Activated CD8-positive, alpha-beta memory T cell treated with anti-CD3 and anti-CD28 coated beads for 48 hours (primary cell): ENCODE measurements around the gene KCNK3.
"Not testable (repeated sequence)": the region's sequence is repeated elsewhere in the genome, so short reads cannot be mapped to it uniquely, and the experiment has no call there.

ENCODE experiments used
- DNase-seq, 3 experiments: peaks; one replicate each; pipeline ENCODE4 v3.0.0-alpha.2; 2020; ENCODE audit warnings: low read depth in 2 of 3, low spot score in 2 of 3

Gene KCNK3

GRCh38 chr2:26665296-26665695 lies 27.2 kb upstream of the KCNK3 start:
- not testable (repeated sequence) for DNase-seq

GRCh38 chr2:26666671-26667070 lies 25.9 kb upstream of the KCNK3 start:
- DNase-seq = no peak

- no peak for DNase-seq
These were observed 24.5 kb upstream of the KCNK3 start for GRCh38 chr2:26668041-26668440.

- DNase-seq = no peak
These were observed 23.4 kb upstream of the KCNK3 start for GRCh38 chr2:26668856-26669750.

GRCh38 chr2:26670171-26670570 lies 22.4 kb upstream of the KCNK3 start:
- DNase-seq = no peak

GRCh38 chr2:26670931-26671460 lies 21.5 kb upstream of the KCNK3 start:
- DNase-seq = no peak

DNA sequence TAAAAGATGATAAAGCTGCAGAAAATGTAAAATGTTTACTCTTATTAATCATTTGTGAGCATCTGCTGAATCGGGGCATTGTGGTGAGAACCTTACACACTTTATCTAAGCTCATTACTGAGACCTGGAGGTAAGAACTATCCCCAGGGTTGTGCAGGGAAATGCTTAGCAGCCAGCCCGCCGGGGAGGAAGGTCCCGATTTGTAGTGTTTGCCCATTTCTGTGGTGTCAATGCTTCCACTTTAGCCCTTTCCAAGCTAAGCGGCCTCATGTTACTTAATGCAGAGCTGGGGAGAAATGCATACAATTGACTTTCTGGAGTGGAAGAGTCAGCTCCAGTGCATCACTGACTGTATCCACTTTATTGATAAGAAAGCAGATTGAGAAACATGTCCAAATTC lies 20.8 kb upstream of the KCNK3 start:
- DNase-seq = no peak

GRCh38 chr2:26672112-26672817 lies 20.3 kb upstream of the KCNK3 start:
- DNase-seq = no peak

DNA sequence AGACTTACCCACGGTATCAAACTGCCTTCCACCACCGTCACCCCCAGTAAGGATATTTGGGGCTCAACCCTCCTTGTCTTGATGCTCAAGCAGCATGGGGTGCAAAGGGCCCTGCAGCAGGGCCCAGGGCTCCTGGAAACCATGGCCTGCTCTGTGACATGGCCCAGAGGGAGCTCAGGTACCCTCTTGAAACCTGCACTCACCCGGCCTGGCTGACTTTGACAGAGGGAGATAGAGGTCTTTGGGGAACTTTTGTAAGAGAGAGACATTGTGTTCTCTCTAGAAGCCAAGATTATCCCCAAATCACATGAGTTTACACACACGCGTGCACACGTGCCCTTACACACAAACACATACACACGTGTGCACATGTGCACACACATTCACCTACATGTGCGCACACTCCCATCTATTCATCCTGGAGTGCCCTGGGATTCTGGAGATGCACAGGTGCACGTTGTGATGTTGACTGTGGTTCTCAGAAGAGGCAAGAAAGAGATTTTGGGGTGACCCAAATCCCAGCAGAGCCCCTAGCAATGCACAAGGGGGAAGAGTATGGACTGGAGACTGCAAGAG lies 19.6 kb upstream of the KCNK3 start:
- no peak for DNase-seq

DNA sequence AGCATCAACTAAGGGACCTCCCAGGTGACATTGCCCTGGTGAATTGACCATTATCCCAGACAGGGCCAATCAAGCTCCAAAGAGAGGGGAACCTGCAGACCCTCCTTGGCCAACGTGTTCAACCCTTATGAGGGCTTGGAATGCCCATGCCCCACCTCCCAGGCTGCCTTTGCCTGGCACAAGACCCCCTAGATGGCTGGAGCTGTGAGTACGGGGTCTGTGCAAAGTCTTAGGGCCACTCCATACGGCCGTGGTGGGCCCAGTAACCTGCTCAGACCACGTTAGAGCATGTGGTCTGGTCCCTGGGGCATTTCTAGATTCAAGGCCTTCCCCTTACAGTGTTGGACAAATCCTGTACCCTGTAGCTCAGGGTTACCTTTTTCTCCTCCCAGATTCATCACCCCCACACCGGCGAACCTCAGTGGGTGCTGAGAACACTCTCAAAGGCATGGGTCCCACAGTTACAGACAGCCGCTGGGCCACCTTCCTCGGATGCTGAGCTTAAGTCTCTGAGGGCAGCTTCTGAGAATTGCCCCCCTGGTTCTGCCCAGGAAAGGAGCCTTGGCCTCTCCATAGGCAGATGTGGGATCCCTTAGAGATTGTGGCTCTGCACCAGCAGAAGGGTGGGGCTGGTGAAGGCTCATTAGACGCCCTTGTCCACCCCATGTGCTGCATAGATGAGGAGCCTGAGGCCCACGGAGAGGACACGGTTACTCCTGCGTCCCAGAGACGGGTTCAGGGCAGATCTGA lies 18.3 kb upstream of the KCNK3 start:
- DNase-seq = no peak

GRCh38 chr2:26674771-26675170 lies 17.8 kb upstream of the KCNK3 start:
- no peak for DNase-seq

GRCh38 chr2:26675651-26676255 lies 16.8 kb upstream of the KCNK3 start:
- no peak for DNase-seq

- DNase-seq = no peak
These were observed 14.5 kb upstream of the KCNK3 start for GRCh38 chr2:26678035-26678434.

GRCh38 chr2:26679867-26680266 lies 12.7 kb upstream of the KCNK3 start:
- no peak for DNase-seq

GRCh38 chr2:26681656-26682055 lies 10.9 kb upstream of the KCNK3 start:
- no peak for DNase-seq

DNA sequence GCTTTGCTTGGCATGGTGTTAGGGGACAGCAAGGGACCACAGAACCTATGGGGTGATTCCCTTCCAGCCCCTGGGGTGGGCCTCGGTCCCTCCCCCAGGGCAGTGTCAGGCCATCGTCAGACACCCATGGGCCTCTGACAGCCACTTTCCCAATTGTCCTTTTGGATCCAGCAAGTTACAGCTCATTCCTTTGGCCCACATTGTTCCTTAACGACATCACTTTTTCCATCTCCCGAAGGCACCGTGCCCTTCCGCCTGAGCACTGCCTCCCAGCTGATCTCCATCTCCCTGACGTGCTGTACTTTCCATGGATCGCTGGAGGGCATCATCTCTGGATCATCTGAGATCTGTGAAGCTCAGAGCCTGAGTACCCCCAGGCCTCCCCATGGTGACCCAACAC lies 10.4 kb upstream of the KCNK3 start:
- no peak for DNase-seq

DNA sequence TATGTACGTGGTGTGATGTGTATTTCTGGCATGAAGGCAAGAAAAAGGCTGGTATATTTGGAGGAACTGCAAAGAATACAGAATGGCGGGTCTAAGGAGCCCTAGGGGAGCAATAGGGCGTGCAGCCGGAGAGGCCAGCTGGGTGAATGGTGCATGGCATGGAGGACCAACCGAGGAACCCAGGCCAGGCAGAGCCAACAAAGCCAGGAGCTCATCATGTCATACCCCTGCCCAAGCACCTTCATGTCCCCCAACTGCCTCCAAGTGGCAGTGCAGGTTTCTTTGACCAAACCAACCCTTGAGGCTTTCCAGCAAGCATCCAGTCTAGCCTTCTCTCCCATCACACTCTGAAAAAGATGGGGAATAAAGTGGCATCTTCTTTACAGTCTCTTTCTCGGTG lies 8.9 kb upstream of the KCNK3 start:
- no peak for DNase-seq

DNA sequence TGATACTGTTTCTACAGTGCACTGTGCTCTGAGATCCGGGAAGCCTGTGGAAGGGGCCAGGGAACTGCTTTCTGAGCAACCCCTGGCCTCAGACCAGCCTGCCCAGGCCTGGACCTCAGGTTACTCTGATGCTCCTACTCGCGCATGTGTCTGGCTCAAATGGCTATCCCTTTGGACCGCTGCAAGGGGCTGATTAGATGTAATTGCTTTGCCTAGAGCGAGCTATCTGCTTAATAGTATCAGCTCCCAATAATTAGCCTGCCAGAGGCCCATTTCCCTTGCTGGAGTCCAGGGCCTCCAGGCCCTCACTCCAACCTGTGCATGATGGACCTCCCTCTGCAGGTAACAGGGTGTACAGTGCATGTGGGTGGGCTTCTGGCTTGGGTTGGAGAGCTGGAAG lies 7.2 kb upstream of the KCNK3 start:
- no peak for DNase-seq

DNA sequence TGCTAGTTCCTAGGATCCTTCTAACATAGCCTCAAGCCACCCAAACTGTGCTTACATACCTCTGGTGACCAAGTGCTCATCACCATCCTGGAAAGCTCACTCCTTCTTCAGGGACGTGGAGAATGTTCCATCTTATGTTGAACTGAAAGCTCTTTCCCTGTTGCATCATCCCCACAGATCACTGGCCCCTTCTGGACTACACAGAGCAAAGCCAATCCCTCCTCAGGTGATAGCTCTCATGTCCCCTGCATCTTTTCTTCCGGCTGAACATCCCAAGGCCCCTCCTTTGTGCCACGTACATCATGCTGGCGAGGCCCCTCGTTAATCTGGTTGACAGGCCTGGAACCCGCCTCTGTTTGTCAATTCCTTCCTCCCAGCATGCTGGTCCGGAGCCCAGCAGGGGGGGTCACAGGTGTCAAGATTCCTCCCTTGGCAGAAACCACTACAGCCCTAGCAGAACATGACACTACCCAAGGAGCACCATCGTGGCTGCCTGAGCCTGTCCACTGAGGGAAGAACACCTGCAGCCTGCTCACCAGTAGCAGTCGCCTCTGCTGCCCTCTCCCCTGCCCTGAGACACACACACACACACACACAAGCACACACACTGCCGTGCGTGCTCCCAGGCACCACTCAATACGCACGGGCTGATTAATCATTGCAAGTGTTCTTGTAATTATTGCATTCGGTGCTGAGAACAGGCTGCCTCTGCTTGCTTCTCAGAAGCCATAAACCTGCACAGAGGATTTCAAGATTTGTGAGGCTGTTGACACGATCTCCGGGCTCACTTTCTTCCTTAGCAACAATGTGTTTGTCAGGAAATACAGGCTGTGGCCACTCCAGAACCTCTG lies 6.3 kb upstream of the KCNK3 start:
- DNase-seq = no peak

DNA sequence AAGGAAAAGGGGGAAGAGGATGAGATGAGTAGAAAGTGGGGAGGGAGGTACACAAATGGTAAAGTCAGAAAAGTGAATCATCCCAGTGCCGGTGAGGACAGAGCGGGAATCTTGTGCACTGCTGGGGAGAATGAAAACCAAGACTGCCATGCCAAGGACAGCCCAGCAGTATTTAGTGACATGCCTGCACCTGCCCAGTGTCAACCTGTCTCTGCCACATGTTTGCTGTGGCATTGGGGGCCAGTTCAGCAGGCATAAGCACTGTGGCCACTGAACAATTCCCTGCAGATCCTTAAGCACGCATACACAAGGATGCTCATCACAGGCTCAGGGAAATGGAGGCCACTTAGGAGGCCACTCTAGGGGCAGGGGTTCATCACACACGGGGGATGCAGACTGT lies 5.2 kb upstream of the KCNK3 start:
- DNase-seq = no peak
